Mucosa of rectum (tissue), 2 donors: Measurements from ENCODE around the gene TUBG2.

ENCODE experiments used
- H3K27ac ChIP-seq, 2 donors: one replicate each; pipeline ENCODE4 v1.7.0; 2013; ENCODE audit warnings: inconsistent platforms in 2 of 2, low read depth in 2 of 2, low read length in 2 of 2
- H3K27me3 ChIP-seq, 2 donors: one replicate each; pipeline ENCODE4 v1.7.0; 2013; ENCODE audit warnings: low read length in 2 of 2; ENCODE audit not compliant: control insufficient read depth in 2 of 2, insufficient read depth in 2 of 2
- H3K36me3 ChIP-seq, 2 donors: one replicate each; pipeline ENCODE4 v1.7.0; 2013; ENCODE audit warnings: low read length in 2 of 2; ENCODE audit not compliant: control insufficient read depth in 2 of 2, insufficient read depth in 2 of 2
- H3K4me1 ChIP-seq, 2 donors: one replicate each; pipeline ENCODE4 v1.7.0; 2013; ENCODE audit warnings: low read length in 2 of 2, mild to moderate bottlenecking in 1 of 2; ENCODE audit not compliant: control insufficient read depth in 2 of 2, insufficient read depth in 2 of 2
- H3K4me3 ChIP-seq, 2 donors: one replicate each; pipeline ENCODE4 v1.7.0; 2013; ENCODE audit warnings: low read length in 2 of 2
- H3K9ac ChIP-seq, 2 donors: one replicate each; pipeline ENCODE4 v1.7.0; 2013; ENCODE audit warnings: low read length in 2 of 2, low read depth in 1 of 2, mild to moderate bottlenecking in 1 of 2
- H3K9me3 ChIP-seq, 2 donors: one replicate each; pipeline ENCODE4 v1.7.0; 2013; ENCODE audit warnings: low read length in 2 of 2; ENCODE audit not compliant: control insufficient read depth in 2 of 2
- donor health status: healthy.
- donor health status: Normal muscosa, but diverticular disease.

TUBG2 gene

DNA sequence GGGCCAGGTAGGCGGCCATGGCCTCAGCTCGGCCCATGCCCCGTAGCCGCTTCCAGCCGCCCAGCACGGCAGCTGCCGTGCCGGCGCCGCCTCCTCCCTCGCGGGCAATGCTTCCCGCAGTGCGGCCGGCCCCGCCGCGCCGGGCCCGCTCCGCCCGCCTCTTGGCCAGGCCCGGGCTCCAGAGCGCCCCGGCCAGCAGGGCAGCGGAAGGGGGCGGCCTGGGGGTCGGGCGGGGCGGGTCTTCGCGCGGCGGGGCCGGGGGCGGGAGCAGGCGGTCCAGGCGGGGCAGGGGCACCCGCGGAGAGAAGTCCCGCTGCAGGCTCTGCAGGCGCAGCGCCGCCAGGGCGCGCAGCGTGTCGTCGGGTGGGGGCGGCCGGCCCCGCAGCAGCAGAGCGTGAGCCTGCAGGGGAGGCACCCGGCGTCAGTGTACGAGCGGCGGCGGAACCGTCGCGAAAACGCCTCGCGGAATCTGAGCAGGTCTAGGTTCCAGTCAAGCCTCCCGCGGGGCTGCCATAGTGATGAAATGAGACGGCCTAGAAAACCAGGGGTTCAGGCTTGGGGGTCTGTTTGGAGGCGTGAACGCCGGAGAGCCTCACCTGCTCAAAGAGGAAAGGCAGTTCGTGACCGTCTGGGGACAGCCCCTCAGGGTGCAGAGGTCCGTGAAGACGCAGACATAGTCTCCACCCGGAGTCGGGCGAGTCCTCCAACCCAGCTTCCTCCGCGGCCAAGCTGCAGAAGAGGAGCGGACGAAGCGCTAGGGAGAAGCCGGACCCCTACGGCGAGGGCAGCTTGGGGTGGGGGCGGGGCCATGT is 11.1 kb downstream of the TUBG2 start:
- H3K4me1 ChIP-seq, result peaks cover 21 to 33% of the 10 kb centered on the region in 2 donors
- H3K9me3 ChIP-seq, result no peaks in the 10 kb centered on the region
- H3K27ac ChIP-seq, result no peak overlapping the region
- H3K4me3 ChIP-seq, result peak overlapping the region in 1 of 2 donors; percentile 31
- no peaks in the 10 kb centered on the region for H3K27me3 ChIP-seq
- H3K9ac ChIP-seq, result no peak overlapping the region
- H3K36me3 ChIP-seq, result peaks cover 16 to 29% of the 10 kb centered on the region in 2 donors

DNA sequence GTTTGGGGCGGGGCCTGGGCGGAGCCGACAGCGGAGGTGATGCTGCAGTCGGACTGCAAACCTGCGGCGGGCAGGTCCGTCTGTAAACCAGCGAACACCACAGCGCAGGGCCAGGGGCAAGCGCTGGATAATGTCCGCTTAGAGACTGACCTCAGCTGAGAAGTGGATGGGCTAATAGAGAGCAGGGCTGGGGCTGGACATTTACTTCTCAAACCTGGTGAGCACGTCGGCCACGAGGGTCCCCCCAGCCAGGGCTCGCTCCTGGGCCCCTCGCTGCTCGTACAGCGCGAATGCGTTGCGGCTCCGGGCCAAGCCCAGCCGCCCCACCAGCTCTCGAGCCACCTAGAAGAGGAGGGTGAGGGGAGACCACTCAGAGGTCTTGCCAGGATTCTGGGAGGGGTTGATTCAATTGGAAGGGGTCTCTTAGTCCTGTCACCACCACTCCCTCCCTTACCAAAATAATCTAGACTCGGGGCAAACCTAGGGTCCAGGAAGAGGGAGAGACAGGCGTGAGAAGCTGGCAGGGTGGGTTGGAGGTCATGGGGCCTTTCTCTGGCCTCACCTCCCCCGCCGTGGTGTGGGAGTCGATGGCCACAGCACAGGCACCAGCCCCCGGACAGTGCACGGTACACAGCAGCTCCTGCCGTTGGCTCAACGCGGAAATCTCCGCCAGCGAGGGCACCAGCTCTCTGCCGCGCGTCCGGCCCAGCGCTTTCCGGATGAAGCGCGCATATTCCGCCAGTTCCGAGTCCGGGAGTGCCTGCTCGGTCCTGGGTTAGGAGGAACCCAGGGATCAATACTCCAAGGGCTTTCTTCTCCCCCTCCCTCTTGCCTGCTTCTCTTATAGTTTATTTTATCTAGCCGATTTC is 11.9 kb downstream of the TUBG2 start:
- Histone ChIP-seq H3K27ac (no peak overlapping the region), H3K9ac (no peak overlapping the region), H3K4me3 (no peak overlapping the region), H3K36me3 (peaks cover 16 to 24% of the 10 kb centered on the region in 2 donors), H3K4me1 (peaks cover 28 to 41% of the 10 kb centered on the region in 2 donors), H3K9me3 (no peaks in the 10 kb centered on the region), H3K27me3 (no peaks in the 10 kb centered on the region)

GRCh38 chr17:42672038-42672437 is 13.0 kb downstream of the TUBG2 start:
- H3K27me3 ChIP-seq, result no peaks in the 10 kb centered on the region
- peaks cover 30 to 41% of the 10 kb centered on the region in 2 donors for H3K4me1 ChIP-seq
- H3K9me3 ChIP-seq, result no peaks in the 10 kb centered on the region
- H3K36me3 ChIP-seq, result peaks cover 16 to 22% of the 10 kb centered on the region in 2 donors
- no peak overlapping the region for H3K9ac ChIP-seq
- no peak overlapping the region for H3K27ac ChIP-seq
- H3K4me3 ChIP-seq, result no peak overlapping the region

DNA sequence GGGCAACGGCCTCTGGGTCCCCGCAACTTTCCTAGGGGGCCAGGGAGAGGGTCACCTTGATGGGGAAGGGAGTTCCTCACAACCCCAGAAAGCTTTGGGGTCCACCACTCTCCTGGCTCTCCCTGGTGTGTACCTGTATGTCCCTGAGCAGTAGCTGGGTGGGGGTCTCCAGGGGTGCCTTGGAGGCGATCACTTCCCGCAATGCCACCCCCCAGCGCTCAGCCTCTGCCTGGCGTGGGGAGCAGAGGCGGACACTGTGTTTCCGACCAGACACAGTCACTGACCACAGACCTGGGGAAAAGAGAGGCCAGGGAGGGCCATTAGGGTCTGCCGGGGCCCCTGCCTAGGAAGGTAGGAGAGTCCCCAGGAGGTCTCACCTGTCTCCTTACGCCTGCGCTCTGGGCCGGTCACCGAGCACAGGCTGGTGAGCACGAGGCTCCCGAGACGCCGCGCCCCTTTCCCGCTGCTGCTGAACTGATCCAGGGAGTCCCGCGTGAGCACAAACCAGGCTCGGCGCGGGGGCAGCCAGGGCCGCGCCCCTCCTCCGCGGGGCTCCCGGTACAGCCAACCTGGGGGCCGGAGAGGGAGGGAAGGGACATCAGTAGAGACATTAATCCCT is 14.3 kb downstream of the TUBG2 start:
- Histone ChIP-seq H3K9ac (no peak overlapping the region), H3K36me3 (peaks cover 16 to 22% of the 10 kb centered on the region in 2 donors), H3K9me3 (no peaks in the 10 kb centered on the region), H3K4me3 (no peak overlapping the region), H3K27ac (peak overlapping the region in 1 of 2 donors; percentile 9), H3K4me1 (peaks cover 27 to 40% of the 10 kb centered on the region in 2 donors), H3K27me3 (no peaks in the 10 kb centered on the region)

DNA sequence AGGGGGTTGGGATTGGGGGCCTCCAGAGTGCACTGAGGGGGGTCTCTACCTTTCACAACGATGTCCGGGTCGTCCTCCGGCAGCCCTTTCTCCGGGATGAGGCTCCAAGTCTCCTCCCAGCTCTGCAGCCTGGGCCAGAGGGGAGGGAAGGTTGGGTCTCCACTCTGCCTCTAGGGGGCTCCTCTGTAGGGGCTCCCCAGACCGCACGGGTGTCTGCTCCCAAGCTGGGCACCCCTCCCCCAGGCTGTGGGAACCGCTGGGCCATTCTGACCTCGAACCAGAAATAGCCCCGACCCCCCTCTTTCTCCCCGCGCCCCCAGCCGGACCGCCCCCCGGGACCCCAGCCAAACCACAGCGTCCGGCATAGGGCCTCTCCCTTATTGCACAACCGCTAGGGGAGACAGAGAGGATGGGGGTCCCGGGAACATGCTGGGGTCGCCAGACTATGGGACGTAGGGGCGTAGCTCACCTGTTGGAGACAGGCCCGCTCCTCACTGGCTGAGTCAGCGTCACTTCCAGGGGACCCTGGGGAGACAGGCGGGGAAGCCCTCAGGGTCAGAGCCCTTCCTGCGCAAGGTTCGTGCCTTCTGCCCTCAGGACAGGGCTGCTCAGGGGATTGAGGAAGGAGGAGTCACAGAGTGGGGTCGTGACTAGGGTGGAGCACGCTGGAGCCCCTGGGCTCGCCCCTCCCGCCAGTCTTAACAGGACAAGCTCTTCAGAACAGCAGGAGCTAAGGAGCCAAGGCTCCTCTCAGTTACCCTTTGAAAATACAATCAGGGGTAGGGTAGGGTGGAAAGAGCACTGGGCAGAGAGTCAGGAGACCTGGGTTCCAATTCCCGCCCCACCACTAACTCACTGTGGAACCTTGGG is 15.0 kb downstream of the TUBG2 start:
- Histone ChIP-seq H3K36me3 (peaks cover 16 to 20% of the 10 kb centered on the region in 2 donors), H3K4me1 (peaks cover 31 to 47% of the 10 kb centered on the region in 2 donors), H3K9ac (peak overlapping the region in 1 of 2 donors; percentile 36), H3K27me3 (no peaks in the 10 kb centered on the region), H3K4me3 (peak overlapping the region; percentile 59 to 97), H3K27ac (peak overlapping the region in 1 of 2 donors; percentile 38), H3K9me3 (no peaks in the 10 kb centered on the region)

DNA sequence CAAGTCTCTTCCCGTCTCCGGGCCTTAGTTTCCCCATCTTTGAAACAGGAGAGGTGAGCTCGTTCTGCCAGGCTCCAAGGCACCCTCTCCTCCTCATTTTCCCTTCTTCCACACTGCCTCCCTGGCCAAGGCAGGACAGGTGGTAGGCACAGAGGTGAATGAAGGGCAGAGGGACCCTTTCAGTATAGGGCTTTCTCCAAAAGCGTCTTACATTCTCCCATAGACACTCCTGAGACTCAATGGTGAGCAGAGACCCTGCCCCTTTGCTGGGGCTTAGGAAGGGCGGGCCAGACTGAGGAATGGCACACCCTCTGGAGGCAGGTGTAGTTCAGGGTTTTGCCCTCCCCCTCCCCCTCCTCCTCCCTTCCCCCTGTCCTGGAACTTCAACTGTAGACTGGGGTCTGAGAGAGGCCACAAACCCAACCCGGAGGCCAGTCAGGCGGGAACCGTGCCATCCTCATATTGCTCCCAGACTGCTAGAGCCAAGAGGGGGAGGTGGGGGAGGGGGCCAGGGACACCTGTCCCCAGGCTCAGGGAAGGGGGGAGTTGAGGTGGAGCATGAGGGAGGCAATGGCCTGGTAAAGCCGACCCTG is 15.8 kb downstream of the TUBG2 start:
- no peaks in the 10 kb centered on the region for H3K27me3 ChIP-seq
- H3K27ac ChIP-seq, result peak overlapping the region in 1 of 2 donors; percentile 85
- peak overlapping the region; percentile 86 to 97 for H3K4me3 ChIP-seq
- H3K9me3 ChIP-seq, result no peaks in the 10 kb centered on the region
- H3K36me3 ChIP-seq, result peaks cover 14% of the 10 kb centered on the region in 2 donors
- peak overlapping the region; percentile 83 to 94 for H3K9ac ChIP-seq
- H3K4me1 ChIP-seq, result peaks cover 38 to 54% of the 10 kb centered on the region in 2 donors

DNA sequence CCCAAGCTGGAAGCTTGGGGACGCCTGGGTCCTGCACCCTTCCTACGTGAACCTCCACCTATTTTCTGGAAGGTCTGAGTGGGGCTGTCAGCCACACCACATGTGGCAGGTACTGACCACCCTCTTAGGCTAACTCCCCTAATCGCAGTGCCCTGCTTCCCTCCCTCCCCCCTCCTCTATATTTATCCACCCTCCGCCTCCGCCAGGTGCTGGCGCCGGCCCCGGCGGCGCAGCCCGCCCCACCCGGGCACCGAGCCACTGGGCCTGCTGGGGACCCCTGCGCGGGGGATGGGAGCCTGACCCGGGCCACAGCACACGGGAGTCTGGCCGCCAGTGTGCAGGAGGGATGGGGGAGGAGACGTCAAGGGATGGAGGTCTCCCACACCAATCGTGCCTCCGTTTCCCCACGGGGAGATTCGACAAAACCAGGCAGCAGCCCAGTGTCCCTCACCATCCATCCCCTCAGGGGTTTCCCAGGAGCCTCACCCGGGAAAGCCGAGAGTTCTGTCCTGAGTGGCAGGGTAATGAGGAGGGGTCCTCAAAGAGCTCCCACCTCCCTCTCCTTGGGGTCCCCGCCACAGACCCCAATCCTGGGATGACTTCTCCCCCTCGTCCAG is 16.4 kb downstream of the TUBG2 start:
- Histone ChIP-seq H3K36me3 (peaks cover 14% of the 10 kb centered on the region in 2 donors), H3K27ac (peak overlapping the region; percentile 83 to 85), H3K4me1 (peaks cover 44 to 60% of the 10 kb centered on the region in 2 donors)

GRCh38 chr17:42675965-42676423 is 16.9 kb downstream of the TUBG2 start:
- H3K4me3 ChIP-seq, result peak overlapping the region; percentile 86 to 97
- H3K27ac ChIP-seq, result peak overlapping the region; percentile 83 to 85
- H3K4me1 ChIP-seq, result peaks cover 44 to 61% of the 10 kb centered on the region in 2 donors
- H3K9me3 ChIP-seq, result no peaks in the 10 kb centered on the region
- peaks cover 14% of the 10 kb centered on the region in 2 donors for H3K36me3 ChIP-seq
- no peaks in the 10 kb centered on the region for H3K27me3 ChIP-seq
- peak overlapping the region; percentile 83 to 94 for H3K9ac ChIP-seq

More for the DNA sequence above, 16.4 kb downstream of the TUBG2 start:
- no peaks in the 10 kb centered on the region for H3K27me3 ChIP-seq
- H3K9me3 ChIP-seq, result no peaks in the 10 kb centered on the region
- peak overlapping the region; percentile 83 to 94 for H3K9ac ChIP-seq
- peak overlapping the region; percentile 86 to 97 for H3K4me3 ChIP-seq
